ENCODE measurements around the gene KCNJ12.

DNA sequence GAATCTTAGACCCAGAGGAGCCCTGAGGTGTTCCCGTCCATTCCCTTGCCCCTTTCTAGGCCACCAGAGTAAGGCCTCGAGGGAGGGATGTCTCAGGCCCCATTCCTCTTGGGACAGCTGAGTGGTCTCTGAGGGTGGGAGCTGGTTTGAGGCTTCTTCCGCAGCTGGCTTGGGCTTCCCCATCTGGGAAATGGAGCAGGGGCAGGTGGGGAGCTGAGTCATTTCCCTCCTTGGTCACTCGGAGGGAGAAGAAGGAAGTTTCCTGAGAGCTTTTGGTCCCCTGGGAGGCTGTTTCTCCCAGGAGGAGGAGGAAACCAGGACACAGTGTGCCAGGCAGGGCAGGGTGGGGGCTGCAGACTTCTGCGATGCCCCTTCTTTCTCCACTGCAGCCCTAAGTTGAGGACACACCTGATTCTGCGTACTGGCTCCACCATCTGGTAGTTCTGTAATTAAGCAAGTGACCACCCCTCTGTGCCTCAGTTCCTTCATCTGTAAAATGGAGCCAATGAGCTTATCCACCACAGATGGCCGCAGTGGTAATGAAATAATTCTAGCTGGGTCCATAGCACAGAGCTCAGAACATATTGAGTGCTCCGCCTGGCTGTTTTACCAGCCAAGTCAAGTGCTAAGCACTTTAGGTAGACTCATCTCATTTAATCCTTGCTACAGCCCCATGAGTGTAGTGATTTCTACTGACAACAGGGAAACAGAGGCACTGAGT lies 1.6 kb upstream of the KCNJ12 start:
- TF ChIP-seq, protein P1, sequence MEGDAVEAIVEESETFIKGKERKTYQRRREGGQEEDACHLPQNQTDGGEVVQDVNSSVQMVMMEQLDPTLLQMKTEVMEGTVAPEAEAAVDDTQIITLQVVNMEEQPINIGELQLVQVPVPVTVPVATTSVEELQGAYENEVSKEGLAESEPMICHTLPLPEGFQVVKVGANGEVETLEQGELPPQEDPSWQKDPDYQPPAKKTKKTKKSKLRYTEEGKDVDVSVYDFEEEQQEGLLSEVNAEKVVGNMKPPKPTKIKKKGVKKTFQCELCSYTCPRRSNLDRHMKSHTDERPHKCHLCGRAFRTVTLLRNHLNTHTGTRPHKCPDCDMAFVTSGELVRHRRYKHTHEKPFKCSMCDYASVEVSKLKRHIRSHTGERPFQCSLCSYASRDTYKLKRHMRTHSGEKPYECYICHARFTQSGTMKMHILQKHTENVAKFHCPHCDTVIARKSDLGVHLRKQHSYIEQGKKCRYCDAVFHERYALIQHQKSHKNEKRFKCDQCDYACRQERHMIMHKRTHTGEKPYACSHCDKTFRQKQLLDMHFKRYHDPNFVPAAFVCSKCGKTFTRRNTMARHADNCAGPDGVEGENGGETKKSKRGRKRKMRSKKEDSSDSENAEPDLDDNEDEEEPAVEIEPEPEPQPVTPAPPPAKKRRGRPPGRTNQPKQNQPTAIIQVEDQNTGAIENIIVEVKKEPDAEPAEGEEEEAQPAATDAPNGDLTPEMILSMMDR (IDR thresholded peaks at IDR 0.05): no peak
- no peak for TF ChIP-seq EZH2 (IDR thresholded peaks at IDR 0.05)
- TF ChIP-seq EZH2phosphoT487 (IDR thresholded peaks at IDR 0.05): no peak
